ENCODE results near the gene ADAMTS12.
"Not testable (repeated sequence)": the region's sequence is repeated elsewhere in the genome, so short reads cannot be mapped to it uniquely, and the experiment has no call there.

ADAMTS12 gene

DNA sequence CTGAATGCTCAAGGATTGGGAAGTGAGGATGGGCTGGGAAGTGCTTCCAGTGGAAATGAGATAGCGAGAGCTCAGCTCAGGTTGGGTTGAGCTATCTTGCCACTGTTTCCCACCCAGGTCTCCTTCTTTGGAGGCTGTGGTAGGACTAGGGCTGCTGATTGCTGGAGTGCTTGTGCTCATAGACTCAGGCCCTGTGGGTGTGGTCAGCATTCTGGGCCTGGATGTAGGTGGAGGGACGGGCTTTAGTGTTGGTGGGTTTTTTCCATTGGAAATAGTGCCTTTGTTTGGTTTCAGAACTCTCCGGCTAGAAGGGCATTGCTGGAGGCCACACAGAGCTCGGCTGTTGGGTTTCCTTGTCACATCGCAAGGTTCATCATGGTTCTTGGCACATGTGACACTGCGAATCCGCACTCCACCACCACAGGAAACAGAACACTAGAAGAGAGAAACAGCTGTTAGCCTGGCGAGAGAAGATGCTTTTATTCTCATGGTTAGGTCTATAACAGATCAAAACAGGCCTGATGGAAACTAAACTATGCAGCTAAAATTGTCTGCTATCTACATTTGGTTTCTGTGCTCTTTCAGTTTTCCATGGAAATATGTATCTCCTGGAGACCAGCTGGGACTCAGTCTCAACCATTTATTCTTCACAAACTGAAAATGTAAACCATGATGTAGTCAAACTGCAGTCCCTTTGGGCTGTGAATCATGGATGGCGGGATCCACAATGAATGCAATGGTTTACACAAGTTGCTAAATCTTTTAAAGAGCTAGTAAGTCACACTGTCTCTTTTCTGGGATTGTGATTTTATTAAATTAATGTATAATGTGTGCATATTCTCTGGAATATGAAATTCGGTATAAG is 314.8 kb downstream of the ADAMTS12 start:
- DNase-seq = no peak

DNA sequence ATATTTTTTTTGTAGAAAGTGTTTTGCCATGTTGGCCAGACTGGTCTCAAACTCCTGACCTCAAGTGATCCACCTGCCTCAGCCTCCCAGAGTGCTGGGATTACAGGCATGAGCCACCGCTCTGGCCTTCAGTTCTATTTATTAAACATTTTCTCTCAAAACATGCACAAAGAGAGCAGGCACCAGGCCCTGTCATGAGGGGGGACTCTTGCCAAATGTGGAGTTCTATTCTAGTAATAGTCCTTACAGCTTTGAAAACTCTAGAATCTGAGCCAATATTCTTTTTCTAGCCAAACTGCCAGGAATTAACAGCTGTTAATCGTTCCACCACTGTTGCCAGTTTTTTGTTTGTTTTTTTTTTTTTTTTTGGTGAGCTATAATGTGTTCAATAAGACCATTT is 326.5 kb downstream of the ADAMTS12 start:
- DNase-seq = no peak

GRCh38 chr5:33563983-33564908 is 327.5 kb downstream of the ADAMTS12 start:
- DNase-seq = no peak

DNA sequence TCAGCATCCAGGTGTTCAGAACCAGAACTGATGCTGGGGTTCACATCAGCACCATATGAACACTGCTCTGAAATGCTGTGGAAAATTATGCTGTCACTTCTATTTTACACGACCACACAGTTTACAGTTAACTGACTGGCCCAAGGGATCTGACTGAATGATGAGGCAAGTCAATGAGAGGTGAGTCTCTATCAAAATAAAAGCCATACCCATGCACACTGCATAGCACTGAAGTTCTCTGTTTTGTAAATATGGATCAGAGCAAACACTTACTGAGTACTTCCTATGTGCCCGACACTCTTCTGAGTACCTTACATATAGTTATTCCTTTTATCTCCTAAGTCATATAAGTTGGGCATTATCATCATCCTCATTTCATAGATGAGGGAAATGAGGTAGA is 328.3 kb downstream of the ADAMTS12 start:
- DNase-seq = no peak

- no peak for DNase-seq
Observed at GRCh38 chr5:33558489-33558888, 333.3 kb downstream of the ADAMTS12 start.

- DNase-seq = no peak
Observed at GRCh38 chr5:33557605-33558004, 334.2 kb downstream of the ADAMTS12 start.

- DNase-seq = no peak
Observed at GRCh38 chr5:33556330-33557328, 335.2 kb downstream of the ADAMTS12 start.

DNA sequence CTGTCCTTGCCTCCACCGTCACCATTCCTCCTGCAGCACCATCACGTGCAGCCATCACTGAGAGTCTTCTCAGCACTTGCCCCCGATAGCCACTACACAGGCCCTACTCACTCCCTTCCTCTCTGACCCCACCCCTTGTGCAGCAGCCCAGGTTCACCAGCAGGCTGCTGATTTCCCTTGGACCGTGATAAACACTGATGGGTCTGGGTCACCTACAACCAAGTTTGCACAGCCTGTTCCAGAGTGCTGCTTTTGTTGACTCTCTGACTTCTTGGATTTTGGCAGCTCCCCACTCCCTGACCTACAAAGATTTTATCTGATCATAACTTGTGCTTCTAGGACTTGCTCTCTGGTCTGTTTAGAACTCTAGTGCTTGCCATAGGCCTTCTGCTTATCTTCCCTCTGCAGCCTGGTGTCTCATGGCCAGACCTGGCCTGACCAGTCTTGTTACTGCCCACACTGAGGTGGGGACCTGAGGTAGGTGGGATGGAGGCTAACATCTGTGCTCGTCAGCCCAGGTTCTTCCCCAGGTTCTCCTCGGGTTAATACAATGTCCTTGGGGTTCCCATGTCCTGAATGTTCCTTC is 341.7 kb downstream of the ADAMTS12 start:
- DNase-seq = no peak

DNA sequence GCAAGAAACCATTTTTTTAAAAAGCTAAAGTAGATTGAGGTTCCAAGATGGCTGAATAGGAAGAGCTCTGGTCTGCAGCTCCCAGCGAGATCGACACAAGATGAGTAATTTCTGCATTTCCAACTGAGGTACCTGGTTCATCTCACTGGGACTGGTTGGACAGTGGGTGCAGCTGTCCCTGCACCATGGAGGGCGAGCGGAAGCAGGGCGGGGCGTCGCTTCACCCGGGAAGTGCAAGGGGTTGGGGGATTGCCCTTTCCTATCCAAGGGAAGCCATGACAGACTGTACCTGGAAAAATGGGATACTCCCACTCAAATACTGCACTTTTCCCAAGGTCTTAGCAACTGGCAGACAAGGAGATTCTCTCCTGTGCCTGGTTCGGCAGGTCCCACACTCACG is 352.0 kb downstream of the ADAMTS12 start:
- not testable (repeated sequence) for DNase-seq

DNA sequence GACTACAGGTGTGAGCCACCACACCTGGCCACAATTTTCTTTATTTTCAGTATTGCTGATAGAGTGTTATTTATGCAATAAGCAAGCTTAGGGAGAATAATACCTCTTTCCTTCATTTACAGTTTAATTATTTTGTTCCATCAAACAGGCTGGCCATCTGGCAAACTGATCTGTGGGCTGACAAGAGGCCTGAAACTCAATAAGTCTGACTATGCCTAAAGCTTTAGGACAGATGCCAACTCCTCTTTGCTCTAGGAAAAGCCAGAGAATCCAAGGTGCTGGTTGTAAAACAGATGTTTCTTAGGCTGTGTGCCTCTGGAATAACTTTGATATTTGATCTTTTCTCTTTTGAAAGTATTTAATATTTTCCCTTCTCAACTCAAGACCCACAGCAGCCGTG is 352.6 kb downstream of the ADAMTS12 start:
- DNase-seq = no peak

DNA sequence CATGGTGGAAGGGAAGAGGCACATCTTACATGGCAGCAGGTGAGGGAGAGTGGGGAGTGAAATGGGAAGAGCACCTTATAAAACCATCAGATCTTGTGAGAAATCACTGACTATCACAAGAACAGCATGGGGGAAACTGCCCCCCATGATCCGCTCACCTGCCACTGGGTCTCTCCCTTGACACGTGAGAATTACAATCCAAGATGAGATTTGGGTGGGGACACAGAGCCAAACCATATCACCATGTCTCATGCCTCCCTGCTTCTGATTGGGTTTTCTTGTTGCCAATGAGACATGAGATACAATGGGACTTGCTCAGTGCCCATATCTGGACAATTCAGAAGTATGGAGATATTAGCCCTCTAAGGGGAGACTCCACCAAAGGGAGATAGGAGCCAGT is 353.6 kb downstream of the ADAMTS12 start:
- DNase-seq = no peak

GRCh38 chr5:33537240-33537639 is 354.6 kb downstream of the ADAMTS12 start:
- no peak for DNase-seq

- no peak for DNase-seq
Observed at GRCh38 chr5:33536802-33537201, 355.0 kb downstream of the ADAMTS12 start.

DNA sequence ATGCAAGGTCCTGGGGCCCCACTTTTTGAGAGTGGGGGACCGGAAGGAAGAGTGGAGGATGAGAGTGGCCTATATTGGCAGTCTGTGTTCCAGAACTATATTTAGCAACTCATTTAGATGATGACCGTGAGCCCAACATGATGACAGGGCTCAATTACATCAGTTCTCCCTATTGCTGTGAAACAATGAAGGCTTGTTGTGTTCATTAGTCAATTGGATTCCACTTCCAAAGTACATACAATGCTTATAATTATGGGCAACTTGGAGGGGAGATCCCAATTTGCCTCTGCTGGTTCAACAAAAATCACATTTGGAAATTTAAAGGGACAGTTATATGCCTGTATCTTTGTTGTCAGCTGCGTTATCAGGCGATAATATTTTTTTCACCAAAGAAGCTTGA is 360.0 kb downstream of the ADAMTS12 start:
- no peak for DNase-seq

GRCh38 chr5:33531037-33531298 is 360.8 kb downstream of the ADAMTS12 start:
- no peak for DNase-seq

- no peak for DNase-seq
Observed at GRCh38 chr5:33530183-33531036, 361.4 kb downstream of the ADAMTS12 start.

GRCh38 chr5:33527696-33528095 is 364.1 kb downstream of the ADAMTS12 start:
- no peak for DNase-seq

- no peak for DNase-seq
Observed at GRCh38 chr5:33526755-33527154, 365.0 kb downstream of the ADAMTS12 start.

DNA sequence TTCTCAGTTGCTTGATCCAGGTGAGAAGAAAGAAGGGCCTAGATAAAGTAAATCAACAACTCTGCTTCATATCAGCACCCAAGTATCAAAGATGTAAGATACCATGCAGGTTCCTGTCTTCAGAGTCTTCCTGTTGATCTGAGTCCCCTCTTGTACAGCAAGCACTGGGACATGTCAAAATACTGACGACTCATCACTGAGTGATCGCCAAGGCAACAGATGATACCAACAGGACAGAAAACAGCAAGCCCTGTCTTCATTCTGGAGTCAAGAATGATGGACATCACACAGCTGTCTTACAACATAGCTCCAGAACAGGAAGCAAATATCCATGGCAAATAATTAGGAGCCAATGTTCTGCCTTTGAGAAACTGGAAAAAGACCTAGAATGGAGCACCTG is 367.3 kb downstream of the ADAMTS12 start:
- no peak for DNase-seq

GRCh38 chr5:33523208-33523771 is 368.5 kb downstream of the ADAMTS12 start:
- no peak for DNase-seq

DNA sequence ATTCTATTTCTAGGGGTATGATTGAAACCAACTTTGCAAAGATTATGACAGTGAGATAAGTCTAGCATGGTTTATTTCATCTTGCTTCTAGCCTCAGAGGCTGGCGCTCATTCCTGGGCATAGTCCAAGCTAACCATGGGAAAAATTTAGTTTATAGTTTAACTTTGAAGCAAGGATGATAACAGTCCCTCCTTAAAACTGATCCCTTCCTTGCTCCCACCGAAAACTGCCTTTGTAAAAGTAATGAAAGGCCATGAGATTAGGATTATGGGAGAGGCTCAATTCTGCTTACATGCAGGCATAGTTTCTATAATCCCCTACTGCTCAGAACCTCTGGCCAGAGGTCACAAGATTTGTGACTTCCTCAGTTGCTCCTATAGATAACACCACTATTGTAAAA is 375.4 kb downstream of the ADAMTS12 start:
- no peak for DNase-seq
